GM18526 (cell line): ENCODE measurements around the gene SPAG16.

Experiments
- POLR2A ChIP-seq: IDR thresholded peaks from 3 replicates; pipeline ENCODE4 v1.6.1; 2011; ENCODE audit not compliant: insufficient read length; ENCODE audit errors: extremely low read depth

The SPAG16 gene

DNA sequence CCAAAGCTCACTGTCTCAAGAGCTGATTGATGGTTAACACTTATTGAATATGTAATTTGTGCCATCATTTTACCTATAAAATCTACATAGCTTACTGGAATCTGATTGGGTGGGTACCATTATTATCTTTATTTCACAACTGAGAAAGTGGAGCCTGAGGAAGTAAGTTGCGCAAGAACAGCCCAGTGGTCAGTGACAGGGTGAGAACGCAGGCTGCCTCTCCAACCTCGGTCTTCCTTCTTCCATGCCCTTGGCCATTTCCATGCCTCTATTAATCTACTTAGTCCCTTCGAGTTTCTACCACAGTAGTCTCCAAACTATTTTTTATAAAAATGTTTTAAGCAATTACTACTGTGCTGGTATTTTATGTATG, 735.7 kb downstream of the SPAG16 start:
- TF ChIP-seq POLR2A = no peak

GRCh38 chr2:214029190-214029589, 744.9 kb downstream of the SPAG16 start:
- no peak for TF ChIP-seq POLR2A

DNA sequence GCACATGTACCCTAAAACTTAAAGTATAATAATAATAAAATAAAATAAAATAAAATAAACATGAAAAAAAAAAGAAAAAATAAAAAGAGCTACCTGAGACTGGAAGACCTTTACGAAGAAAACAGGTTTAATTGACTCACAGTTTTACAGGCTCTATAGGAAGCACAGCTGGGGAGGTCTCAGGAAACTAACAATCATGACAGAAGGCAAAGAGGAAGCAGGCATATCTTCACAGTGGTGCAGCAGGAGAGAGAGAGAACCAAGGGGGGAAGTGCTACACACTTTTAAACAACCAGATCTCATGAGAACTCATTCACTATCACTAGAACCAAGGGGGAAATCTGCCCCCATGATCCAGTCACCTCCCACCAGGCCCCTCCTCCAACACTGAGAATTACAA, 747.3 kb downstream of the SPAG16 start:
- no peak for TF ChIP-seq POLR2A

- no peak for TF ChIP-seq POLR2A
Observed at GRCh38 chr2:214034417-214034816, 750.2 kb downstream of the SPAG16 start.

- no peak for TF ChIP-seq POLR2A
Observed at GRCh38 chr2:214035091-214035852, 751.0 kb downstream of the SPAG16 start.

GRCh38 chr2:214035921-214036320, 751.7 kb downstream of the SPAG16 start:
- TF ChIP-seq POLR2A = no peak

GRCh38 chr2:214038186-214038585, 753.9 kb downstream of the SPAG16 start:
- TF ChIP-seq POLR2A = no peak

GRCh38 chr2:214050731-214051130, 766.5 kb downstream of the SPAG16 start:
- no peak for TF ChIP-seq POLR2A

DNA sequence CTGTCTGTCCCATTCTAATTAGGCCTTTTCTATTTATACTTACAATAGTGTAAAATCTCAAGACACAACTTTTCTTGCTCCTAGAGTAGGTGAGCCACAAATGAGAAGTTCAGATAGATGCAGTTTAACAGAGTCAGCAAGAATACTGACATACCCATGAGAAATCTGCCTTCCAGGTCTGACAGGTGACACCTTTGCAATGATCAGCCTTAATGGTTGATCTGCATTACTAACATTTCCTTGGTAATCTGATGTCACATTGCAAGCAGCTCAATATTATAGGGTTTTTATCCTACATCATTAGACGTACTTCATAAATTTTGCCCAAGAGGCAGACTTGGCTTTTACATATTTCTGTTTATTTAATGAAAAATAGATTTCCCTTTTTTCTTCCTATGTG, 767.3 kb downstream of the SPAG16 start:
- TF ChIP-seq POLR2A = no peak

DNA sequence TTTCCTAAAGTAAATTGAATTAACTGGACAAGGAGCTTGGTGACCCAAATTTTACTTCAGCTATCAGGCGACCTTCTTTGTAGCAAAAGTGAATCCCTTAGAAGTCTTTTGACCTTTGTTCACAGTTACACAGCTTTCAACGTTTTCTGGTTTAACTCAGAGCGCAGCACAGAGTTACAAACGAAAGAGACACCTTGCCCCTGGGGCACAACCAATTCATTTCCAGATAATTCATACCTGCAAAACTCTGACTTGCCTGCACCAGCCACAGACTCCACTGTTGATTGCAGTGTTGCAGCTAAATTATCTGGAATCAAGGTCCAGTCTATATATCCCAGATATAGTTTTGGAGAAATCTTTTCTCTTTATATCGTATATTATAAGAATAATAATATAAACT, 768.0 kb downstream of the SPAG16 start:
- TF ChIP-seq POLR2A = no peak

DNA sequence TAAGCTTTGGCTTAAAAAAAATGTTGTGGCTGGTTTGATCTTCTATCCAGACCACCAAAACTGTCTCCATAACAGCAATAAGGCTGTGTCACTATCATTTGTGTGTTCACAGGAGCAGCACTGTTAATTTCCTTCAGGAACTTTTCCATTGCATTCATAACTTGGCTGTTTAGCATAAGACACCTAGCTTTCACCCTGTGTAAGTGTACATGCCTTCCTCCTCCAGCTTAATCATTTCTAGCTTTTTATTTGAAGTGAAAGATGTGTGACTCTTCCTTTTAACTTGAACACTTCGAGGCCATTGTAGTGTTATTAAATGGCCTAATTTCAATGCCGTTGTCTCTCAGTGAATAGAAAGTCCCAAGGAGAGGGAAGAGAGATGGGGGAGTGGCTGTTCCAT, 773.7 kb downstream of the SPAG16 start:
- TF ChIP-seq POLR2A = no peak

- TF ChIP-seq POLR2A = no peak
Observed at GRCh38 chr2:214064471-214064870, 780.2 kb downstream of the SPAG16 start.

DNA sequence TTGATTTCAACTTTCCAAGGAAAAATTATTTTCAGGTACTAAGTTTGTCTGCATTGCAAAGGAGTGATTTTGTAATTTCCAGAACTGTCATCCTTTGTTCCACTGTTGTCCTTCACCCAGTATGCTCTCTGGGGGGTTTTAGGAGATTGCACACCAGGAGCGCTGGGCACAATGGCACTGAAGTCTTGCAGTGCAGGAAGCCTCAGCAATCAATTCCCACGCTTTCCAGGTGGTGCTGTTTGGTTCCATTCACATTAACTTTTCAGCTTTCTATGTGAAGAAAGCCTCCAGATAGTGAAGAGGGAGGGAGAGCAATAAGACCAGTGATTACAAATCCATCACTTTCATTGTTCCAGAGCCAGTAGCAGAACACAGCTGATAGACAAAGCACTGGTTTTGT, 782.6 kb downstream of the SPAG16 start:
- no peak for TF ChIP-seq POLR2A

DNA sequence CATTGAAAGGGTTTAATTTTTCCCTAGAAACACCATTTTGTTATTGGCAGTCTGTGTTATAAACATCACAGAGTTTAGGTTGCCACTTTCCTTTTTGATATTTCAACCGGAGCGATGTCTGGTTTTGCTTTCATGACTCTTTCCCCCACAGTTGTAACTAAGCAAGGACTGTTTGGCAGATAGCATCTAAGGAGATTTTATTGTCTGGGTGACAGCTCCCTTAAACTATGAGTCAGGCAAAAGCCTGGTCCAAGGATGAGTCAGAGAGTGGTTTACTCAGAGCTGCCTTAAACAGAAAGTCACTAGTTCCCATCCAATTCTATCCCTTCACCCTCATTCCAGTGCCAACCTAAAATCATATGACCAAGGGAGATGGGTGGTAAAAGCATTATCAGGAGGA, 785.0 kb downstream of the SPAG16 start:
- TF ChIP-seq POLR2A = no peak

DNA sequence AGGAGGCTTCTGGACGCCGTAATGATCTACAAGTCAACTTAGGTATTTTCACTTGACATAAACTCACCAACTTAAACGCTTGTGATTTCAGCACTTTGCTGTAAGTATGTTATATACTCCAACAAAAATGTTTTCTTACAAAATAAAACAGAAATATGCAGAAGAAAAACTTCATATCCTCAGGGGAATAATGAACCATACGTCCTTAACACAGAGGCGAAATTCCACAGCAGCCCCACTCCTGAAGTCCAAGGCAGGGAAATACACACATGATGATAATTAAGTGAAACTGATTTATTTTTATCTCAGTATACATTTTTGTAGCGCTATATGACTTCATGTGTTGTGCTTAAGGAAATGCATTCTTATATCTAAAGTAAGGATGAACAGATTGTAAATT, 791.2 kb downstream of the SPAG16 start:
- TF ChIP-seq POLR2A = no peak

GRCh38 chr2:214076527-214076926, 792.3 kb downstream of the SPAG16 start:
- TF ChIP-seq POLR2A = no peak

GRCh38 chr2:214077727-214078126, 793.5 kb downstream of the SPAG16 start:
- TF ChIP-seq POLR2A = no peak
